SJSA1 (cell line): ENCODE results near the gene GNAI1. TPM values are rescaled to one million over a fixed set of nuclear protein-coding genes. Genes with fewer than 3 reads are reported as not detected.

Experiments
- DNase-seq, 2 experiments: peaks; one replicate each; pipeline ENCODE4 v3.0.0-alpha.2; 2015 to 2020; ENCODE audit warnings: low spot score in 2 of 2, low read depth in 1 of 2
- H3K27ac ChIP-seq: fragments of 250-450 bp; sonication (Bioruptor Pico); 2 replicates; pipeline ENCODE4 v1.5.1; 2020; ENCODE audit warnings: mild to moderate bottlenecking, moderate library complexity
- H3K27me3 ChIP-seq: fragments of 250-450 bp; sonication (Bioruptor Pico); replicated peaks from 2 replicates; pipeline ENCODE4 v1.5.1; 2020; ENCODE audit warnings: mild to moderate bottlenecking, moderate library complexity
- H3K36me3 ChIP-seq: fragments of 250-450 bp; sonication (Bioruptor Pico); 2 replicates; pipeline ENCODE4 v1.5.1; 2020; ENCODE audit warnings: mild to moderate bottlenecking
- H3K4me1 ChIP-seq: fragments of 250-450 bp; sonication (Bioruptor Pico); replicated peaks from 2 replicates; pipeline ENCODE4 v1.6.1; 2021; ENCODE audit warnings: mild to moderate bottlenecking
- H3K4me3 ChIP-seq: fragments of 250-450 bp; sonication (Bioruptor Pico); 2 replicates; pipeline ENCODE4 v1.5.1; 2020; ENCODE audit warnings: mild to moderate bottlenecking
- H3K9me3 ChIP-seq: fragments of 250-450 bp; sonication (Bioruptor Pico); replicated peaks from 2 replicates; pipeline ENCODE4 v1.5.1; 2020; ENCODE audit warnings: mild to moderate bottlenecking
- total RNA-seq: library from RNA; depleted of rRNA; stranded (reverse); fragments of >200 nt; shearing (Covaris generic); gene quantifications from 2 replicates; pipeline ENCODE4 v1.2.3, GENCODE V29; 2014

Gene GNAI1
- total RNA-seq, 1 experiment from 2014 or later, result 79.9 TPM

DNA sequence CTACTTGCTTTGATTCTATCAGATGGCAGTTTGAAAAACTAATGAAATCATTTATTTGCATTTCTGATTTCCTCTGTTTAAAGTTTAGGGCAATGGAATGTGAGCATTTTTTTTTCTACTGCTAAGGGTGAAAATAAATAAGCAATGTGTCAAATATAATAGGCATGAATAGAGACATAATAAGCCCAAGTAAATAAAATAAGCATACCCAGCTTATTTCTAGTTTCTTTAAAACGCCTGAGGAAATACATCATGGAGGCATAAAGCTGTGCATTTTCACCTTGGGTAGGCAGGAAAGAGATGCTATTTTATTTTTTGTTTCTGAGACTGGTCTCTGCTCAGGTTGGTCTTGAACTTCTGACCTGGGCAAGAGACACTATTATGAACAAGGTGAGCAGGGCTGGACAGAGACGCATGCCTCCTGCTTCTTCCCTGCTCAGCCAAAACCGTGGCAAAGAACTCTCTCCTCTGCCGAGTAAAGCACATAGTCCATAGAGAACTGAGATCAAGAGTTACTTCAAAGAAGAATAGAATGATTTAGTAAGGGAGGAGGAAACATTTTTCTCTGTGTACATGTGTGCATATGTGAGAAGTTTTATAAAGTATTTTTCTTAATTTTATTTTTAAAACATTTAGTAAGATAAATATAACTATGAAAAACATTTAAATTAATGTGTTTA lies 138.1 kb downstream of the GNAI1 start:
- peak overlapping the region; percentile 48 for H3K27ac ChIP-seq
- H3K27me3 ChIP-seq, result no peaks in the 10 kb centered on the region
- peak in 1 of 2 experiments; percentile 50 for DNase-seq

GRCh38 chr7:80273327-80273726 lies 138.7 kb downstream of the GNAI1 start:
- Histone ChIP-seq H3K36me3 (no peaks in the 10 kb centered on the region), H3K4me1 (peaks cover 32% of the 10 kb centered on the region), H3K9me3 (no peaks in the 10 kb centered on the region), H3K27ac (no peak overlapping the region), H3K4me3 (no peak overlapping the region), H3K27me3 (no peaks in the 10 kb centered on the region)
- DNase-seq, result no peak

More for the DNA sequence above, 138.1 kb downstream of the GNAI1 start:
- Histone ChIP-seq H3K4me1 (peaks cover 25% of the 10 kb centered on the region), H3K9me3 (no peaks in the 10 kb centered on the region), H3K36me3 (no peaks in the 10 kb centered on the region), H3K4me3 (no peak overlapping the region)

DNA sequence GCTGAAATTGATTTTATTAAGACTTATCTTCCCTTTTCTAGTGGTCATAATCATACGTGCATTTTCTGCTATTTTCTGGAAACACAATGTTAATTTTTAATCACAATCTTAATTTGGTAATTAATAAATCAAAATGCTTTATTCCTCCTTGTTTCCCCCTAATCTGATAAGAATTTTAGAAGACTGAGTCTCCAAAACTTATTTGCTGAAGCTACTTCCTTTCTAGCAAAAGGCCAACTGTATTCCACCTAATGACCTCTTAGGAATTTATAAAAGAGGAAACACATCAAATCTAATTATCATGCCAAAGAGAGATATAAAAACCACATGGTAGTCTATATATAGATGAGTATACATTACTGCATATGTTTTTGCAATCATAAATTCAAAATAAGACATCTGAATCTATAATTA lies 140.6 kb downstream of the GNAI1 start:
- no peaks in the 10 kb centered on the region for H3K27me3 ChIP-seq
- no peak overlapping the region for H3K4me3 ChIP-seq
- H3K4me1 ChIP-seq, result peaks cover 37% of the 10 kb centered on the region
- DNase-seq, result no peak
- no peaks in the 10 kb centered on the region for H3K9me3 ChIP-seq
- no peak overlapping the region for H3K27ac ChIP-seq
- H3K36me3 ChIP-seq, result no peaks in the 10 kb centered on the region
